ENCODE results near the gene HBM.

DNA sequence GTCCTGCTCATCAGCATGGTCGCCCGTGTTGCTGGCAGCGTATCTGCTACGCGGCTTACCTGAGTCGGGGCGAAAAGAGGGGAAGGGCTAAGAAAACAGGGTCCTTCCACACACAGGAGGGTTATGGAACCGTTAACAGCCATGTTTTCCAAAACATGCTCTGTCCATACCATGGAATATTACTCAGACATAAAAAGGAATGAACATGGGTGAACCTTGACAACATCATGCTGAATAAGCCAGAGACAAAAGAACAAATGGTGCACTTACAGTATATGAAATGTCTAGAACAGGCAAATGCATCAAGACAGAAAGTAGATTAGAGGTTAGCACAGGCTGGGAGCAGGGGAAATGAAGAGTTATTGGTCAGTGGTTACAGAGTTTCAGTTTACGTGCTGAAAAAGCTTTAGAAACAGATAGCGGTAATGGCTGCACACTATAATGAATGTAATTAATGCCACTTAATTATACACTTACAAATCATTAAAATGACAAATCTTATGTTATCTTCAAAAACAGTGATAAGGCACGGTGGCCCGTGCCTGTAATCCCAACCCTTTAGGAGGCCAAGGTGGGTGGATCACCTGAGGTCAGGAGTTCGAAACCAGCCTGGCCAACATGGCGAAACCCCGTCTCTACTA is 35.1 kb upstream of the HBM start:
- TF ChIP-seq, protein P1, sequence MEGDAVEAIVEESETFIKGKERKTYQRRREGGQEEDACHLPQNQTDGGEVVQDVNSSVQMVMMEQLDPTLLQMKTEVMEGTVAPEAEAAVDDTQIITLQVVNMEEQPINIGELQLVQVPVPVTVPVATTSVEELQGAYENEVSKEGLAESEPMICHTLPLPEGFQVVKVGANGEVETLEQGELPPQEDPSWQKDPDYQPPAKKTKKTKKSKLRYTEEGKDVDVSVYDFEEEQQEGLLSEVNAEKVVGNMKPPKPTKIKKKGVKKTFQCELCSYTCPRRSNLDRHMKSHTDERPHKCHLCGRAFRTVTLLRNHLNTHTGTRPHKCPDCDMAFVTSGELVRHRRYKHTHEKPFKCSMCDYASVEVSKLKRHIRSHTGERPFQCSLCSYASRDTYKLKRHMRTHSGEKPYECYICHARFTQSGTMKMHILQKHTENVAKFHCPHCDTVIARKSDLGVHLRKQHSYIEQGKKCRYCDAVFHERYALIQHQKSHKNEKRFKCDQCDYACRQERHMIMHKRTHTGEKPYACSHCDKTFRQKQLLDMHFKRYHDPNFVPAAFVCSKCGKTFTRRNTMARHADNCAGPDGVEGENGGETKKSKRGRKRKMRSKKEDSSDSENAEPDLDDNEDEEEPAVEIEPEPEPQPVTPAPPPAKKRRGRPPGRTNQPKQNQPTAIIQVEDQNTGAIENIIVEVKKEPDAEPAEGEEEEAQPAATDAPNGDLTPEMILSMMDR (optimal IDR thresholded peaks at IDR 0.05 in 1 of 3, IDR thresholded peaks at IDR 0.05 in 1 of 3, conservative IDR thresholded peaks at IDR 0.05 in 1 of 3; ENCODE audit: extremely low read depth in 1 of 3, insufficient read depth in 2 of 3, low read length in 3 of 3), result no peak
- no peak for TF ChIP-seq EZH2 (IDR thresholded peaks at IDR 0.05; ENCODE audit: low read length)

Data from keratinocyte (primary cell).